Keratinocyte (primary cell): ENCODE results near the gene WAS. TPM values are rescaled to one million over a fixed set of nuclear protein-coding genes. Genes with fewer than 3 reads are reported as not detected.

Source experiments
- DNase-seq: peaks from one replicate; pipeline ENCODE4 v3.0.0-alpha.2; 2011; ENCODE audit warnings: low read depth, missing footprints, low spot score
- FAIRE-seq: peaks from 2 replicates; lab custom pipeline; 2011; peaks lifted over from hg19 to GRCh38; lab: Jason Lieb, UNC
- H2AFZ ChIP-seq: 2 replicates; pipeline ENCODE4 v1.6.0; 2012; ENCODE audit warnings: low read length, control low read depth, inconsistent platforms; ENCODE audit not compliant: control insufficient read depth
- H3K27ac ChIP-seq: 2 replicates; pipeline ENCODE4 v1.5.1; 2011; ENCODE audit warnings: low read length; ENCODE audit not compliant: control insufficient read depth, insufficient read depth
- H3K27me3 ChIP-seq: 3 replicates; pipeline ENCODE4 v1.6.0; 2011; ENCODE audit warnings: low read length; ENCODE audit not compliant: control insufficient read depth, insufficient read depth; ENCODE audit errors: extremely low read depth
- H3K36me3 ChIP-seq, 2 experiments: 2 replicates in 1 of 2; 3 replicates in 1 of 2; pipeline ENCODE4 v1.5.1; 2011; ENCODE audit warnings: low read length in 2 of 2, mild to moderate bottlenecking in 1 of 2; ENCODE audit not compliant: control insufficient read depth in 2 of 2, insufficient read depth in 2 of 2; ENCODE audit errors: extremely low read depth in 1 of 2
- H3K4me1 ChIP-seq: 3 replicates; pipeline ENCODE4 v1.5.1; 2011; ENCODE audit warnings: low read length; ENCODE audit not compliant: control insufficient read depth, insufficient read depth; ENCODE audit errors: extremely low read depth
- H3K4me2 ChIP-seq: 3 replicates; pipeline ENCODE4 v1.6.0; 2011; ENCODE audit warnings: low read depth, low read length; ENCODE audit not compliant: control insufficient read depth, insufficient read depth; ENCODE audit errors: extremely low read depth
- H3K4me3 ChIP-seq, 3 experiments: fragments of 200-600 bp in 1 of 3; sonication (generic) in 1 of 3; 2 replicates in 2 of 3; 3 replicates in 1 of 3; pipeline ENCODE4 v1.5.1; 2011 to 2016; ENCODE audit warnings: low read length in 3 of 3, mild to moderate bottlenecking in 3 of 3, control low read depth in 2 of 3, inconsistent platforms in 1 of 3, low read depth in 1 of 3, mixed read lengths in 1 of 3, mixed run types in 1 of 3, moderate library complexity in 1 of 3; ENCODE audit not compliant: control insufficient read depth in 2 of 3, insufficient read depth in 2 of 3; ENCODE audit errors: extremely low read depth in 1 of 3
- H3K79me2 ChIP-seq: 2 replicates; pipeline ENCODE4 v1.6.0; 2012; ENCODE audit warnings: low read length; ENCODE audit not compliant: control insufficient read depth, insufficient read depth
- H3K9ac ChIP-seq: 3 replicates; pipeline ENCODE4 v1.6.0; 2011; ENCODE audit warnings: low read length; ENCODE audit not compliant: control insufficient read depth, insufficient read depth; ENCODE audit errors: extremely low read depth
- H3K9me1 ChIP-seq: 3 replicates; pipeline ENCODE4 v1.6.0; 2011; ENCODE audit warnings: low read length; ENCODE audit not compliant: control insufficient read depth, insufficient read depth; ENCODE audit errors: extremely low read depth
- H3K9me3 ChIP-seq: 2 replicates; pipeline ENCODE4 v1.5.1; 2012; ENCODE audit warnings: low read depth, low read length; ENCODE audit not compliant: control insufficient read depth
- H4K20me1 ChIP-seq: 3 replicates; pipeline ENCODE4 v1.6.0; 2011; ENCODE audit warnings: low read length; ENCODE audit not compliant: control insufficient read depth, insufficient read depth; ENCODE audit errors: extremely low read depth
- EZH2 ChIP-seq: IDR thresholded peaks from one replicate; pipeline ENCODE4 v1.6.1; 2012; ENCODE audit warnings: inconsistent platforms, mild to moderate bottlenecking, low read length, moderate library complexity
- dilution Hi-C: fragments of 300-500 bp; cut with MboI; formaldehyde crosslinking; loops from one replicate; pipeline ENCODE4 v1.7.0; 2020; ENCODE audit warnings: low sequenced_read_pairs; ENCODE audit not compliant: extremely low pct_ligation_motif_present
- polyA minus RNA-seq, 3 experiments: library from RNA; depleted of rRNA, polyadenylated mRNA; stranded (reverse); fragments of >200 nt; gene quantifications; 1 replicate in 1 of 3; 2 replicates in 1 of 3; 3 replicates in 1 of 3; pipeline ENCODE4 v1.2.3, GENCODE V29; 2011
- polyA plus RNA-seq, 5 experiments: library from polyadenylated mRNA; depleted of rRNA in 3 of 5; stranded (reverse) in 3 of 5; stranded (forward) in 1 of 5; unstranded in 1 of 5; fragments of >200 nt; gene quantifications; 1 replicate in 1 of 5; 2 replicates in 3 of 5; 3 replicates in 1 of 5; pipeline versions ENCODE4 v1.2.1 to v1.2.3, GENCODE V29; 2011 to 2012; ENCODE audit warnings: missing spikeins in 2 of 5, low read depth in 1 of 5, low replicate concordance in 1 of 5
- TF ChIP-seq, protein P1 (sequence below), 3 experiments: IDR thresholded peaks in 1 of 3; conservative IDR thresholded peaks in 1 of 3; optimal IDR thresholded peaks in 1 of 3; 2 replicates in 2 of 3; 3 replicates in 1 of 3; pipeline versions ENCODE3 to v1.5.1; 2011; ENCODE audit warnings: low read length in 3 of 3, mild to moderate bottlenecking in 3 of 3, moderate library complexity in 2 of 3, control low read depth in 1 of 3, inconsistent platforms in 1 of 3; ENCODE audit not compliant: insufficient read depth in 2 of 3; ENCODE audit errors: extremely low read depth in 1 of 3

The WAS gene
- polyA plus RNA-seq: 0.05 to 0.09 TPM (median 0.07 TPM) in 3 replicates
- polyA plus RNA-seq (2011; ENCODE audit: low read depth): 1.1 TPM
- 0.10 TPM in 1 of 2 replicates, not detected in the other for polyA plus RNA-seq (2011; cell fraction: cytosol; rRNA removed)
- polyA plus RNA-seq (2011; cell fraction: nucleus; rRNA removed): 0.61 and 1.6 TPM in 2 replicates
- 0.16 and 0.17 TPM in 2 replicates for polyA plus RNA-seq (2012; ENCODE audit: low replicate concordance)
- polyA minus RNA-seq: not detected in 3 replicates
- polyA minus RNA-seq (2011; cell fraction: cytosol; rRNA and poly(A)+ RNA removed): not detected
- not detected in 2 replicates for polyA minus RNA-seq (2011; cell fraction: nucleus; rRNA and poly(A)+ RNA removed)

DNA sequence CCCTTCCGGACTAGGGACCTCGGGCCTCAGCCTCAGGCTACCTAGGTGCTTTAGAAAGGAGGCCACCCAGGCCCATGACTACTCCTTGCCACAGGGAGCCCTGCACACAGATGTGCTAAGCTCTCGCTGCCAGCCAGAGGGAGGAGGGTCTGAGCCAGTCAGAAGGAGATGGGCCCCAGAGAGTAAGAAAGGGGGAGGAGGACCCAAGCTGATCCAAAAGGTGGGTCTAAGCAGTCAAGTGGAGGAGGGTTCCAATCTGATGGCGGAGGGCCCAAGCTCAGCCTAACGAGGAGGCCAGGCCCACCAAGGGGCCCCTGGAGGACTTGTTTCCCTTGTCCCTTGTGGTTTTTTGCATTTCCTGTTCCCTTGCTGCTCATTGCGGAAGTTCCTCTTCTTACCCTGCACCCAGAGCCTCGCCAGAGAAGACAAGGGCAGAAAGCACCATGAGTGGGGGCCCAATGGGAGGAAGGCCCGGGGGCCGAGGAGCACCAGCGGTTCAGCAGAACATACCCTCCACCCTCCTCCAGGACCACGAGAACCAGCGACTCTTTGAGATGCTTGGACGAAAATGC lies at the start of gene WAS:
TSS of gene WAS (plus strand) at position 389 of the 572 bp plus-strand sequence. CDS start at position 444, 55 bp downstream.
- Histone ChIP-seq H3K9me1 (no peaks in the 10 kb centered on the region), H3K27ac (no peak within 1 kb of the TSS), H4K20me1 (no peaks in the 10 kb centered on the region), H3K27me3 (no peaks in the 10 kb centered on the region), H3K4me2 (no peak within 1 kb of the TSS), H3K4me3 (no peak within 1 kb of the TSS), H3K79me2 (no peaks in the 10 kb centered on the region), H3K9ac (no peak within 1 kb of the TSS), H3K36me3 (no peaks in the 10 kb centered on the region), H3K9me3 (no peaks in the 10 kb centered on the region), H3K4me1 (no peaks in the 10 kb centered on the region), H2AFZ (no peak within 1 kb of the TSS)
- FAIRE-seq: no peak
- no peak for TF ChIP-seq EZH2
- TF ChIP-seq, protein P1, sequence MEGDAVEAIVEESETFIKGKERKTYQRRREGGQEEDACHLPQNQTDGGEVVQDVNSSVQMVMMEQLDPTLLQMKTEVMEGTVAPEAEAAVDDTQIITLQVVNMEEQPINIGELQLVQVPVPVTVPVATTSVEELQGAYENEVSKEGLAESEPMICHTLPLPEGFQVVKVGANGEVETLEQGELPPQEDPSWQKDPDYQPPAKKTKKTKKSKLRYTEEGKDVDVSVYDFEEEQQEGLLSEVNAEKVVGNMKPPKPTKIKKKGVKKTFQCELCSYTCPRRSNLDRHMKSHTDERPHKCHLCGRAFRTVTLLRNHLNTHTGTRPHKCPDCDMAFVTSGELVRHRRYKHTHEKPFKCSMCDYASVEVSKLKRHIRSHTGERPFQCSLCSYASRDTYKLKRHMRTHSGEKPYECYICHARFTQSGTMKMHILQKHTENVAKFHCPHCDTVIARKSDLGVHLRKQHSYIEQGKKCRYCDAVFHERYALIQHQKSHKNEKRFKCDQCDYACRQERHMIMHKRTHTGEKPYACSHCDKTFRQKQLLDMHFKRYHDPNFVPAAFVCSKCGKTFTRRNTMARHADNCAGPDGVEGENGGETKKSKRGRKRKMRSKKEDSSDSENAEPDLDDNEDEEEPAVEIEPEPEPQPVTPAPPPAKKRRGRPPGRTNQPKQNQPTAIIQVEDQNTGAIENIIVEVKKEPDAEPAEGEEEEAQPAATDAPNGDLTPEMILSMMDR (optimal IDR thresholded peaks at IDR 0.05 in 1 of 3, IDR thresholded peaks at IDR 0.05 in 1 of 3, conservative IDR thresholded peaks at IDR 0.05 in 1 of 3; ENCODE audit: extremely low read depth in 1 of 3, insufficient read depth in 2 of 3, low read length in 3 of 3): no peak
- DNase-seq: no peak
- dilution Hi-C loops: no loop called here

DNA sequence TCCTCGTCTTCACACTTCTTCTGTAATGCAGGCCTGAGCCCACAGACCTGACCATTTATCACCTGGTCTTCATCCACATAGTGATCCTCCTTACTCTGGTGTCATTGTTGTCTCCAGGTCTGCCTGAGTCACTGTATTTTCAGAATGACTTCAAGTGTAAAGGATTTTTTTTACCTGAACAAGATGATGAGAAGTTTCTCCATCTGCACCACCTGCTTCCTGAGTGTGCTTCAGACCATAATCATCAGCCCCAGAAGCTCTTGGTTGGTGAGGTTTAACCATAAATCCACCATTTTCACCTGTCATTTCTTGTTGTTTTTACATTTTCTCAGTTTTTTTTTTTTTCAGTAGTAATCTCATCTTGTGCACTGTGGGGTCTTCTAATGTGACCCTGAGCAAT lies 47.3 kb upstream of the WAS start:
- Histone ChIP-seq H3K79me2 (no peaks in the 10 kb centered on the region), H3K4me1 (no peaks in the 10 kb centered on the region), H4K20me1 (no peaks in the 10 kb centered on the region), H3K9me1 (no peaks in the 10 kb centered on the region), H3K27ac (no peak overlapping the region), H3K4me2 (no peak overlapping the region), H3K9me3 (no peaks in the 10 kb centered on the region), H3K27me3 (no peaks in the 10 kb centered on the region), H2AFZ (no peak overlapping the region), H3K9ac (no peak overlapping the region), H3K4me3 (no peak overlapping the region), H3K36me3 (no peaks in the 10 kb centered on the region)
- dilution Hi-C loops: no loop called here
- TF ChIP-seq EZH2: no peak
- TF ChIP-seq, protein P1 (optimal IDR thresholded peaks at IDR 0.05 in 1 of 3, IDR thresholded peaks at IDR 0.05 in 1 of 3, conservative IDR thresholded peaks at IDR 0.05 in 1 of 3; ENCODE audit: extremely low read depth in 1 of 3, insufficient read depth in 2 of 3, low read length in 3 of 3): no peak
- DNase-seq (no peak), FAIRE-seq (no peak)
